ENCODE results near the gene LINC01488. TPM values are rescaled to one million over a fixed set of nuclear protein-coding genes. Genes with fewer than 3 reads are reported as not detected.

Gene LINC01488
- total and polyA plus RNA-seq, 10 of the 15 experiments (the other 5 are each of a cell fraction or from before 2014, with no cell fraction given), result not detected

DNA sequence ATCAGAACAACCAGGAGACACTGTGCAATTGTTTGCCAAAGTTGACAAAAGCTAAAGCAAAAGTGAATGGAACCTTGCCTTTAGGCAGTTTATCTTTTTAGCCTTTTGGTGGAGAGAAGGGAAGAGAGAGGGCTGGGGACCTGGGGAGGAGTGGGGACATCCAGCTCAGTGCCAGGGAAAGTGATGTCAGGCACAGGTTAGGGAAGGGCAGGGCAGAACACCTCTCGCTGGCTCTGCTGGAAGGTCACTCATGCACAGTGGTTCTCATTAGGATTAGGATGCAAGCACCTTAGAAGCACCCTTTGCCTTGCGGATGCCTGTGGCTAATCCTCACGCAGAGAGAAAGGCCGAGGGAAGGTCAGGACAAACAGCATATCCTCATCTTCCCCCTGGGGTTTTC lies 14.3 kb upstream of the LINC01488 start:
- DNase-seq (ENCODE audit: low read depth, low spot score) (no peak), FAIRE-seq (no peak), ATAC-seq (no peak)
- Histone ChIP-seq H3K9me3 (replicated peaks; ENCODE audit: control insufficient read depth, insufficient read depth, low read length) (no peaks in the 10 kb centered on the region), H3K4me2 (ENCODE audit: control insufficient read depth, insufficient read depth) (0 out of 2 replicates have a peak overlapping the region, but pooled peaks have one; percentile 0), H4K20me1 (ENCODE audit: control insufficient read depth, insufficient read depth) (no peaks in the 10 kb centered on the region), H2AFZ (ENCODE audit: control insufficient read depth, low read depth, low read length) (no peak overlapping the region), H3K4me3 (no peak overlapping the region), H3K4me1 (ENCODE audit: control insufficient read depth, insufficient read depth, low read length) (peaks cover 15% of the 10 kb centered on the region), H3K27me3 (replicated peaks in 1 of 2; ENCODE audit: control insufficient read depth in 2 of 2, insufficient read depth in 2 of 2, low read length in 1 of 2) (no peaks in the 10 kb centered on the region; a peak in 1 of 4 replicates), H3K36me3 (ENCODE audit: control insufficient read depth in 2 of 2, insufficient read depth in 2 of 2, low read length in 1 of 2) (no peaks in the 10 kb centered on the region), H3K79me2 (ENCODE audit: control insufficient read depth, insufficient read depth, low read length) (no peaks in the 10 kb centered on the region), H3K9ac (ENCODE audit: control insufficient read depth, insufficient read depth, low read length) (no peak overlapping the region), H3K27ac (ENCODE audit: control insufficient read depth, insufficient read depth) (no peak overlapping the region)
- intact Hi-C loops (cut with micrococcal nuclease; ENCODE audit: unreplicated experiment) (no loop called here), in situ Hi-C loops (cut with MboI) (no loop called here)
- CTCF ChIA-PET, result no interaction called here
- POLR2A ChIA-PET, result interaction anchor here (0.6 kb wide), 1 partner anchor 1201 kb away, joined by 4 read pairs; no protein-coding TSS in a partner anchor
- RAD21 ChIA-PET (ENCODE audit: unreplicated experiment), result interaction anchor here (1.4 kb wide), 1 partner anchor 170 kb away, joined by 6 read pairs; no protein-coding TSS in a partner anchor
- no TSS peak for BruUV-seq (replicated peaks)
- 69% methylated on average over 4 of the region's 4 CpGs for WGBS (ENCODE audit: insufficient coverage, insufficient replicate concordance, low lambda C conversion rate, missing lambda C conversion rate)
- no peak for TF ChIP-seq SMC3 (IDR thresholded peaks at IDR 0.05; ENCODE audit: borderline replicate concordance, low read length)
- SMC1A ChIA-PET (ENCODE audit: uncharacterized antibody, unreplicated experiment), result no interaction called here

DNA sequence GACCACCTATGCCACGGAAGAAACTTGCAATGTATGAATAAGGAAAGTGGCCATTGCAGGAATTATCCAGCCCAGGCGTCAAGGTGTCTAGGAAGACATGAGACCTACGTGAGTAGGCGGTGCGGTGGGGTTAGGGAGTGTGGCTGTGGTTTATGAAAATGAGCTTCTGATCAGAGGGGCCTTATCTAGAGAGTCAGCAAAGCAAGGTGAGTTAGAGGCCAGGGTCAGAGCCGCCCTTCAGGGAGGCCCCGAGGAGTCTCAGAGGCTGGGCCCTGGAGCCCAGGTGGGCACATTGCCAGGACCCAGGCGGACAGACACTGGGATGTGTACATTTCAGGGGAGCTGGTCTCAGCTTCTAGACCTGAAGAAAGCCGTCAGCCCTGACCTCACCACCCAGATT lies 13.8 kb upstream of the LINC01488 start:
- ChIA-PET POLR2A (interaction anchor here (0.6 kb wide), 1 partner anchor 1201 kb away, joined by 4 read pairs; no protein-coding TSS in a partner anchor), SMC1A (ENCODE audit: uncharacterized antibody, unreplicated experiment) (no interaction called here), RAD21 (ENCODE audit: unreplicated experiment) (interaction anchor here (1.4 kb wide), 1 partner anchor 170 kb away, joined by 6 read pairs; no protein-coding TSS in a partner anchor), CTCF (no interaction called here)
- Histone ChIP-seq H3K9me3 (replicated peaks; ENCODE audit: control insufficient read depth, insufficient read depth, low read length) (no peaks in the 10 kb centered on the region), H4K20me1 (ENCODE audit: control insufficient read depth, insufficient read depth) (no peaks in the 10 kb centered on the region), H3K9ac (ENCODE audit: control insufficient read depth, insufficient read depth, low read length) (no peak overlapping the region), H3K79me2 (ENCODE audit: control insufficient read depth, insufficient read depth, low read length) (no peaks in the 10 kb centered on the region), H3K4me1 (ENCODE audit: control insufficient read depth, insufficient read depth, low read length) (peaks cover 15% of the 10 kb centered on the region), H3K36me3 (ENCODE audit: control insufficient read depth in 2 of 2, insufficient read depth in 2 of 2, low read length in 1 of 2) (no peaks in the 10 kb centered on the region), H3K27me3 (replicated peaks in 1 of 2; ENCODE audit: control insufficient read depth in 2 of 2, insufficient read depth in 2 of 2, low read length in 1 of 2) (no peaks in the 10 kb centered on the region; a peak in 1 of 4 replicates), H2AFZ (ENCODE audit: control insufficient read depth, low read depth, low read length) (no peak overlapping the region), H3K4me3 (no peak overlapping the region), H3K4me2 (ENCODE audit: control insufficient read depth, insufficient read depth) (0 out of 2 replicates have a peak overlapping the region, but pooled peaks have one; percentile 0), H3K27ac (ENCODE audit: control insufficient read depth, insufficient read depth) (no peak overlapping the region)
- intact Hi-C loops (cut with micrococcal nuclease; ENCODE audit: unreplicated experiment) (no loop called here), in situ Hi-C loops (cut with MboI) (no loop called here)
- BruUV-seq (replicated peaks), result no TSS peak
- ATAC-seq (peak; percentile 51), DNase-seq (ENCODE audit: low read depth, low spot score) (no peak), FAIRE-seq (peak; percentile 13)
- 1% methylated on average over 9 of the region's 9 CpGs for WGBS (ENCODE audit: insufficient coverage, insufficient replicate concordance, low lambda C conversion rate, missing lambda C conversion rate)
- TF ChIP-seq STAT3 (IDR thresholded peaks at IDR 0.05; ENCODE audit: low read depth, low read length) (no peak), LARP7 (IDR thresholded peaks at IDR 0.05) (no peak), POU2F2 (IDR thresholded peaks at IDR 0.05; ENCODE audit: borderline replicate concordance, low read depth, low read length) (peak; percentile 66; the same call in 1 of the 3 replicates), NRF1 (conservative IDR thresholded peaks at IDR 0.05; ENCODE audit: low read depth, low read length) (no peak), ZBED1 (IDR thresholded peaks at IDR 0.05; ENCODE audit: borderline replicate concordance) (no peak), BHLHE40 (IDR thresholded peaks at IDR 0.05; ENCODE audit: borderline replicate concordance in 1 of 2, low read depth in 2 of 2, low read length in 1 of 2) (0 out of 4 replicates have a peak, but pooled peaks of 1 of the 2 experiments have one; percentile 26), TBL1XR1 (IDR thresholded peaks at IDR 0.05; ENCODE audit: low read depth, low read length) (0 out of 2 replicates have a peak, but pooled peaks have one; percentile 45), DPF2 (IDR thresholded peaks at IDR 0.05) (no peak), ZNF384 (IDR thresholded peaks at IDR 0.05; ENCODE audit: borderline replicate concordance, low read depth, low read length) (no peak), RUNX3 (IDR thresholded peaks at IDR 0.05; ENCODE audit: low read length) (peak; percentile 87), KAT2A (conservative IDR thresholded peaks at IDR 0.05; ENCODE audit: control insufficient read depth, low read depth, low read length) (no peak), FOXM1 (IDR thresholded peaks at IDR 0.05; ENCODE audit: low read depth, low read length) (no peak)
- TF ChIP-seq, protein P1, sequence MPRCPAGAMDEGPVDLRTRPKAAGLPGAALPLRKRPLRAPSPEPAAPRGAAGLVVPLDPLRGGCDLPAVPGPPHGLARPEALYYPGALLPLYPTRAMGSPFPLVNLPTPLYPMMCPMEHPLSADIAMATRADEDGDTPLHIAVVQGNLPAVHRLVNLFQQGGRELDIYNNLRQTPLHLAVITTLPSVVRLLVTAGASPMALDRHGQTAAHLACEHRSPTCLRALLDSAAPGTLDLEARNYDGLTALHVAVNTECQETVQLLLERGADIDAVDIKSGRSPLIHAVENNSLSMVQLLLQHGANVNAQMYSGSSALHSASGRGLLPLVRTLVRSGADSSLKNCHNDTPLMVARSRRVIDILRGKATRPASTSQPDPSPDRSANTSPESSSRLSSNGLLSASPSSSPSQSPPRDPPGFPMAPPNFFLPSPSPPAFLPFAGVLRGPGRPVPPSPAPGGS (IDR thresholded peaks at IDR 0.05; ENCODE audit: borderline replicate concordance, insufficient read depth, low read depth, low read length, poor library complexity, severe bottlenecking), result no peak
